Measurements from ENCODE around the gene PPARG.

DNA sequence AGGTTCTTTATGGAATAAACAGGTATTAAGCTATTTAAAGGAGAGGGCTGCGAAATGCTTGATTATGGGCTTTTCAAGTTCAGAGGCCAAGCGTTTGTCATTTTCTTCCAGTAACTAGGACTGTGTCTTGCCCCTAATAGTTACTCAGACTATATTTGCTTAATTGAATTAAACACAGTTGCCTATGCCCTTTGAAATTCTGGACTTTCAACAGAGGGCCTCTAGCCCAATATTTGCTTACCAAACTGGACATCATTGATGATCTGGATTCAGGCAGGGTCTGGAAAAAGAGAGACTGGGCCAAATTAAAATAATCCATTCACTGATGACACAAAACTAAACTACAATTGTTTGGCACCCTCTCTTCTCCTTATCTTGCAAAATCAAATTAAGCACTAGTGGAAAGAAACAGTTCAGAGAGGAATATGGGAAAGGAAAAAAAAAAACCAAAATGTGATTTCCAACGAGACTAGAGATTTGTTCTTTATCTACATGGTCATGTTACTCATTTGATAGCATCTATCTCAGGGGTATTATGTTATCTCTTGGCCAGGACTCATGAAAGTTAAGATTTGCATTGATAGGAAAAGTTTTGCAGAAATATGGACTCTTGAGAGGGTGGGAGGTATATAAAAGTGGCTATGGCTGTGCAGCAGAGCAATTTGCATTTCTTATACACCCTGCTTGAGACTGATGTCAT lies 120.3 kb downstream of the PPARG start:
- no peak for TF ChIP-seq ZNF274 (IDR thresholded peaks at IDR 0.05; ENCODE audit: low read depth, low read length)
- TF ChIP-seq SUZ12 (IDR thresholded peaks at IDR 0.05; ENCODE audit: extremely low read depth, insufficient read depth, insufficient read length), result no peak
- no peak for TF ChIP-seq YY1 (IDR thresholded peaks at IDR 0.05; ENCODE audit: insufficient read depth, insufficient read length)
